DLD1 (cell line): ENCODE results near the gene BCL7C.
"Not testable (repeated sequence)": the region's sequence is repeated elsewhere in the genome, so short reads cannot be mapped to it uniquely, and the experiment has no call there.

ENCODE experiments used
- in situ Hi-C: cut with HindIII; loops from 2 replicates; pipeline ENCODE4 v1.10.0; 2017; ENCODE audit warnings: low sequenced_read_pairs

BCL7C gene

GRCh38 chr16:30896261-30896888 is 2.5 kb upstream of the BCL7C start, which contains the start of gene CTF1:
Gene CTF1, plus strand, starts transcription at chr16:30896614. Its CDS starts 30 bp downstream, at chr16:30896644.
- in situ Hi-C loops: no loop called here

- in situ Hi-C loops: no loop called here
Observed at GRCh38 chr16:30895627-30896260, 1.9 kb upstream of the BCL7C start.

GRCh38 chr16:30894540-30895368 is 877 bp upstream of the BCL7C start:
- in situ Hi-C loops: no loop called here

GRCh38 chr16:30893417-30893743 is 497 bp downstream of the BCL7C start:
- in situ Hi-C loops: no loop called here

- in situ Hi-C loops: no loop called here
Observed at GRCh38 chr16:30892670-30893416, 1.0 kb downstream of the BCL7C start.

GRCh38 chr16:30891043-30891823 is 2.6 kb downstream of the BCL7C start:
- in situ Hi-C loops: not testable (repeated sequence)

GRCh38 chr16:30889721-30890120 is 4.2 kb downstream of the BCL7C start:
- in situ Hi-C loops: no loop called here

GRCh38 chr16:30888856-30889499 is 4.9 kb downstream of the BCL7C start:
- in situ Hi-C loops: no loop called here

- in situ Hi-C loops: no loop called here
Observed at GRCh38 chr16:30887927-30888326, 6.0 kb downstream of the BCL7C start.

GRCh38 chr16:30886145-30886544 is 7.7 kb downstream of the BCL7C start:
- in situ Hi-C loops: no loop called here

- in situ Hi-C loops: no loop called here
Observed at GRCh38 chr16:30885196-30885595, 8.7 kb downstream of the BCL7C start.

- in situ Hi-C loops: no loop called here
Observed at GRCh38 chr16:30884760-30885159, 9.1 kb downstream of the BCL7C start.

- in situ Hi-C loops: no loop called here
Observed at GRCh38 chr16:30882429-30883310, 11.2 kb downstream of the BCL7C start.

GRCh38 chr16:30876867-30877266 is 17.0 kb downstream of the BCL7C start:
- in situ Hi-C loops: no loop called here

GRCh38 chr16:30875871-30876801 is 17.7 kb downstream of the BCL7C start:
- in situ Hi-C loops: no loop called here

GRCh38 chr16:30874821-30875717 is 18.8 kb downstream of the BCL7C start:
- in situ Hi-C loops: no loop called here

GRCh38 chr16:30874244-30874820 is 19.5 kb downstream of the BCL7C start:
- in situ Hi-C loops: no loop called here
